ENCODE data around the gene ZAR1L.
"Not testable (repeated sequence)": the region's sequence is repeated elsewhere in the genome, so short reads cannot be mapped to it uniquely, and the experiment has no call there.

ZAR1L gene

GRCh38 chr13:32315238-32316027 lies at the start of gene ZAR1L, which contains the start of gene BRCA2:
Gene ZAR1L (minus strand): TSS chr13:32315363. CDS start chr13:32311925, 3,438 bp downstream.
Gene BRCA2 (plus strand): TSS chr13:32315508. CDS start chr13:32316461, 953 bp downstream.
- DNase-seq (ENCODE audit: low read depth in 2 of 2, low spot score in 1 of 2): peak; percentile 59 to 77

- DNase-seq (ENCODE audit: low read depth in 2 of 2, low spot score in 1 of 2): no peak
Measured at GRCh38 chr13:32362574-32362973, 47.4 kb upstream of the ZAR1L start.

GRCh38 chr13:32355935-32356334 lies 40.8 kb upstream of the ZAR1L start:
- not testable (repeated sequence) for DNase-seq (ENCODE audit: low read depth in 2 of 2, low spot score in 1 of 2)

- no peak for DNase-seq (ENCODE audit: low read depth in 2 of 2, low spot score in 1 of 2)
Measured at GRCh38 chr13:32354040-32354439, 38.9 kb upstream of the ZAR1L start.

- DNase-seq (ENCODE audit: low read depth in 2 of 2, low spot score in 1 of 2): not testable (repeated sequence)
Measured at GRCh38 chr13:32350839-32351441, 35.8 kb upstream of the ZAR1L start.

- no peak for DNase-seq (ENCODE audit: low read depth in 2 of 2, low spot score in 1 of 2)
Measured at GRCh38 chr13:32347651-32348050, 32.5 kb upstream of the ZAR1L start.

GRCh38 chr13:32340914-32341313 lies 25.8 kb upstream of the ZAR1L start:
- no peak for DNase-seq (ENCODE audit: low read depth in 2 of 2, low spot score in 1 of 2)

GRCh38 chr13:32334671-32335070 lies 19.5 kb upstream of the ZAR1L start:
- DNase-seq (ENCODE audit: low read depth in 2 of 2, low spot score in 1 of 2): no peak

- DNase-seq (ENCODE audit: low read depth in 2 of 2, low spot score in 1 of 2): no peak
Measured at GRCh38 chr13:32330441-32330840, 15.3 kb upstream of the ZAR1L start.

GRCh38 chr13:32323912-32324311 lies 8.7 kb upstream of the ZAR1L start:
- DNase-seq (ENCODE audit: low read depth in 2 of 2, low spot score in 1 of 2): no peak

GRCh38 chr13:32320528-32320927 lies 5.4 kb upstream of the ZAR1L start:
- DNase-seq (ENCODE audit: low read depth in 2 of 2, low spot score in 1 of 2): no peak

- no peak for DNase-seq (ENCODE audit: low read depth in 2 of 2, low spot score in 1 of 2)
Measured at GRCh38 chr13:32317716-32318465, 2.7 kb upstream of the ZAR1L start.

- no peak for DNase-seq (ENCODE audit: low read depth in 2 of 2, low spot score in 1 of 2)
Measured at GRCh38 chr13:32316501-32316900, 1.3 kb upstream of the ZAR1L start.

- no peak for DNase-seq (ENCODE audit: low read depth in 2 of 2, low spot score in 1 of 2)
Measured at GRCh38 chr13:32316028-32316339, 821 bp upstream of the ZAR1L start.

GRCh38 chr13:32314271-32315237 lies 609 bp downstream of the ZAR1L start:
- peak; percentile 28 to 29 for DNase-seq (ENCODE audit: low read depth in 2 of 2, low spot score in 1 of 2)

- DNase-seq (ENCODE audit: low read depth in 2 of 2, low spot score in 1 of 2): no peak
Measured at GRCh38 chr13:32311188-32311897, 3.8 kb downstream of the ZAR1L start.

- no peak for DNase-seq (ENCODE audit: low read depth in 2 of 2, low spot score in 1 of 2)
Measured at GRCh38 chr13:32310134-32310706, 4.9 kb downstream of the ZAR1L start.

GRCh38 chr13:32309312-32310133 lies 5.6 kb downstream of the ZAR1L start:
- no peak for DNase-seq (ENCODE audit: low read depth in 2 of 2, low spot score in 1 of 2)

- no peak for DNase-seq (ENCODE audit: low read depth in 2 of 2, low spot score in 1 of 2)
Measured at GRCh38 chr13:32305646-32306045, 9.5 kb downstream of the ZAR1L start.
